ENCODE measurements around the gene ATP10B. TPM values are rescaled to one million over a fixed set of nuclear protein-coding genes. Genes with fewer than 3 reads are reported as not detected.

Gene ATP10B
- total RNA-seq, 6 experiments from 2014 or later, result 0.06 to 1.4 (median 0.51) TPM; not detected in 3

GRCh38 chr5:160537116-160537515 is 314.9 kb downstream of the ATP10B start:
- TF ChIP-seq POLR2A (IDR thresholded peaks at IDR 0.05) (no peak), CTCF (IDR thresholded peaks at IDR 0.05) (no peak)
- ATAC-seq, result no peak
- H3K9me3 ChIP-seq, result no peaks in the 10 kb centered on the region
- peaks cover 0 to 5% of the 10 kb centered on the region in 2 donors for H3K27me3 ChIP-seq
- DNase-seq, result no peak
- no peak overlapping the region for H3K27ac ChIP-seq
- no peaks in the 10 kb centered on the region for H3K36me3 ChIP-seq
- no peak overlapping the region for H3K4me3 ChIP-seq
- peaks cover 0 to 18% (median 0%) of the 10 kb centered on the region in 4 donors for H3K4me1 ChIP-seq
- intact Hi-C loops (cut with DNase I), result no loop called here

GRCh38 chr5:160534914-160535313 is 317.1 kb downstream of the ATP10B start:
- peak in 1 of 4 donors; percentile 58 for ATAC-seq
- Histone ChIP-seq H3K27ac (peak overlapping the region in 1 of 3 donors; percentile 31), H3K4me3 (no peak overlapping the region), H3K4me1 (peaks cover 0 to 18% (median 0%) of the 10 kb centered on the region in 4 donors), H3K36me3 (no peaks in the 10 kb centered on the region), H3K9me3 (no peaks in the 10 kb centered on the region), H3K27me3 (peaks cover 0 to 5% of the 10 kb centered on the region in 2 donors)
- no peak for TF ChIP-seq CTCF (IDR thresholded peaks at IDR 0.05)
- TF ChIP-seq POLR2A (IDR thresholded peaks at IDR 0.05), result no peak
- intact Hi-C loops (cut with DNase I), result no loop called here
- DNase-seq, result no peak

GRCh38 chr5:160534125-160534524 is 317.9 kb downstream of the ATP10B start:
- Histone ChIP-seq H3K36me3 (no peaks in the 10 kb centered on the region), H3K4me3 (no peak overlapping the region), H3K4me1 (peaks cover 0 to 18% (median 0%) of the 10 kb centered on the region in 4 donors), H3K9me3 (no peaks in the 10 kb centered on the region), H3K27me3 (peaks cover 0 to 5% of the 10 kb centered on the region in 2 donors), H3K27ac (no peak overlapping the region)
- intact Hi-C loops (cut with DNase I), result no loop called here
- peak in 2 of 4 donors; percentile 77 to 91 for ATAC-seq
- DNase-seq, result no peak
- 43% methylated on average over 3 of the region's 3 CpGs for WGBS (ENCODE audit: insufficient coverage, low coverage, low lambda C conversion rate, missing lambda C conversion rate)
- TF ChIP-seq POLR2A (IDR thresholded peaks at IDR 0.05) (no peak), CTCF (IDR thresholded peaks at IDR 0.05) (no peak)

GRCh38 chr5:160525471-160526261 is 326.3 kb downstream of the ATP10B start:
- no peak for ATAC-seq
- no peaks in the 10 kb centered on the region for H3K27me3 ChIP-seq
- no peak overlapping the region for H3K27ac ChIP-seq
- TF ChIP-seq POLR2A (IDR thresholded peaks at IDR 0.05), result no peak
- no peak for TF ChIP-seq CTCF (IDR thresholded peaks at IDR 0.05)
- no peaks in the 10 kb centered on the region for H3K36me3 ChIP-seq
- no peak overlapping the region for H3K4me3 ChIP-seq
- DNase-seq, result no peak
- intact Hi-C loops (cut with DNase I), result no loop called here
- no peaks in the 10 kb centered on the region for H3K4me1 ChIP-seq
- WGBS (ENCODE audit: insufficient coverage, low coverage, low lambda C conversion rate, missing lambda C conversion rate), result 37% methylated on average over 3 of the region's 3 CpGs
- H3K9me3 ChIP-seq, result no peaks in the 10 kb centered on the region
